Erythroblast (primary cell): ENCODE data around the gene CIT.

Experiments used
- DNase-seq, 2 experiments: peaks; one replicate each; lab custom pipeline; 2025; lab: John Stamatoyannopoulos, UW
- GATA1 ChIP-seq: IDR thresholded peaks from 2 replicates; pipeline ENCODE4 v1.6.1; 2011; ENCODE audit warnings: low read depth, mild to moderate bottlenecking, control low read depth, low read length, moderate library complexity
- POLR2A ChIP-seq: IDR thresholded peaks from 2 replicates; pipeline ENCODE4 v1.6.1; 2011; ENCODE audit warnings: mild to moderate bottlenecking, low read length

Gene CIT

GRCh38 chr12:119802472-119802871, 74.6 kb downstream of the CIT start:
- TF ChIP-seq POLR2A (no peak), GATA1 (no peak)
- DNase-seq: no peak

- DNase-seq: no peak
- no peak for TF ChIP-seq POLR2A
- TF ChIP-seq GATA1: no peak
Observed at GRCh38 chr12:119797090-119797489, 80.0 kb downstream of the CIT start.

GRCh38 chr12:119796292-119796691, 80.8 kb downstream of the CIT start:
- DNase-seq: no peak
- no peak for TF ChIP-seq POLR2A
- TF ChIP-seq GATA1: no peak

- no peak for DNase-seq
- TF ChIP-seq GATA1: no peak
- no peak for TF ChIP-seq POLR2A
Observed at GRCh38 chr12:119791453-119791852, 85.7 kb downstream of the CIT start.

- TF ChIP-seq POLR2A: no peak
- no peak for TF ChIP-seq GATA1
- no peak for DNase-seq
Observed at GRCh38 chr12:119788786-119789185, 88.3 kb downstream of the CIT start.

- TF ChIP-seq POLR2A (no peak), GATA1 (no peak)
- DNase-seq: no peak
Observed at GRCh38 chr12:119786539-119786938, 90.6 kb downstream of the CIT start.

GRCh38 chr12:119784673-119785072, 92.4 kb downstream of the CIT start:
- DNase-seq: no peak
- TF ChIP-seq POLR2A (no peak), GATA1 (no peak)

- DNase-seq: no peak
- TF ChIP-seq GATA1 (no peak), POLR2A (no peak)
Observed at GRCh38 chr12:119783787-119784186, 93.3 kb downstream of the CIT start.

GRCh38 chr12:119781804-119782203, 95.3 kb downstream of the CIT start:
- no peak for TF ChIP-seq GATA1
- no peak for TF ChIP-seq POLR2A
- DNase-seq: no peak

GRCh38 chr12:119780786-119781434, 96.2 kb downstream of the CIT start:
- peak in 1 of 2 experiments; percentile 41 for DNase-seq
- no peak for TF ChIP-seq POLR2A
- no peak for TF ChIP-seq GATA1

GRCh38 chr12:119775246-119775895, 101.7 kb downstream of the CIT start:
- no peak for TF ChIP-seq POLR2A
- DNase-seq: no peak

- TF ChIP-seq GATA1 (no peak), POLR2A (no peak)
- DNase-seq: no peak
Observed at GRCh38 chr12:119772431-119772830, 104.7 kb downstream of the CIT start.

GRCh38 chr12:119770146-119770545, 107.0 kb downstream of the CIT start:
- no peak for TF ChIP-seq GATA1
- no peak for TF ChIP-seq POLR2A
- no peak for DNase-seq

- no peak for DNase-seq
Observed at GRCh38 chr12:119762619-119763018, 114.5 kb downstream of the CIT start.

GRCh38 chr12:119758722-119759121, 118.4 kb downstream of the CIT start:
- no peak for TF ChIP-seq GATA1
- TF ChIP-seq POLR2A: no peak

More at GRCh38 chr12:119762619-119763018, 114.5 kb downstream of the CIT start:
- TF ChIP-seq GATA1 (no peak), POLR2A (no peak)

GRCh38 chr12:119758234-119758633, 118.9 kb downstream of the CIT start:
- TF ChIP-seq GATA1: no peak
- no peak for TF ChIP-seq POLR2A

More at GRCh38 chr12:119758722-119759121, 118.4 kb downstream of the CIT start:
- no peak for DNase-seq

GRCh38 chr12:119751961-119752360, 125.2 kb downstream of the CIT start:
- TF ChIP-seq POLR2A: no peak
- TF ChIP-seq GATA1: no peak
- no peak for DNase-seq

More at GRCh38 chr12:119758234-119758633, 118.9 kb downstream of the CIT start:
- no peak for DNase-seq
